Subcutaneous adipose tissue (tissue), 4 donors: ENCODE data around the gene OPHN1. TPM values are rescaled to one million over a fixed set of nuclear protein-coding genes. Genes with fewer than 3 reads are reported as not detected.

Experiments
- CTCF ChIP-seq: fragments of 450-650 bp; IDR thresholded peaks from one replicate; pipeline ENCODE4 v1.5.1; 2016; ENCODE audit warnings: low read depth, mild to moderate bottlenecking, control low read depth, antibody characterized with exemption, moderate library complexity
- total RNA-seq, 4 donors: library from RNA; depleted of rRNA; stranded (reverse); fragments of >200 nt; gene quantifications; one replicate each; pipeline ENCODE4 v1.1.0, GENCODE V29; 2016

The OPHN1 gene
- total RNA-seq: 10 to 100 TPM; 11.4 to 29.4 (median 17.8) TPM

- no peak for TF ChIP-seq CTCF
These were observed at the start of gene OPHN1 for GRCh38 chrX:68433155-68433980. TSS of gene OPHN1 (minus strand) at chrX:68433495. CDS start at chrX:68433020, 475 bp downstream.

- no peak for TF ChIP-seq CTCF
These were observed 47.7 kb upstream of the OPHN1 start for GRCh38 chrX:68480969-68481368.

- no peak for TF ChIP-seq CTCF
These were observed 31.5 kb upstream of the OPHN1 start for GRCh38 chrX:68464796-68465195.

GRCh38 chrX:68463880-68464279 lies 30.6 kb upstream of the OPHN1 start:
- TF ChIP-seq CTCF: no peak

- TF ChIP-seq CTCF: no peak
These were observed 29.4 kb upstream of the OPHN1 start for GRCh38 chrX:68462653-68463052.

GRCh38 chrX:68462197-68462596 lies 28.9 kb upstream of the OPHN1 start:
- TF ChIP-seq CTCF: no peak

GRCh38 chrX:68461576-68461975 lies 28.3 kb upstream of the OPHN1 start:
- no peak for TF ChIP-seq CTCF
